NCI-H2196 treated with DMSO at 0.1 percent for 48 hours (cell line): Measurements from ENCODE around the gene PEBP1.

ENCODE experiments used
- DNase-seq: peaks from one replicate; lab custom pipeline; 2025; ENCODE audit not compliant: unreplicated experiment; lab: John Stamatoyannopoulos, UW

PEBP1 gene

DNA sequence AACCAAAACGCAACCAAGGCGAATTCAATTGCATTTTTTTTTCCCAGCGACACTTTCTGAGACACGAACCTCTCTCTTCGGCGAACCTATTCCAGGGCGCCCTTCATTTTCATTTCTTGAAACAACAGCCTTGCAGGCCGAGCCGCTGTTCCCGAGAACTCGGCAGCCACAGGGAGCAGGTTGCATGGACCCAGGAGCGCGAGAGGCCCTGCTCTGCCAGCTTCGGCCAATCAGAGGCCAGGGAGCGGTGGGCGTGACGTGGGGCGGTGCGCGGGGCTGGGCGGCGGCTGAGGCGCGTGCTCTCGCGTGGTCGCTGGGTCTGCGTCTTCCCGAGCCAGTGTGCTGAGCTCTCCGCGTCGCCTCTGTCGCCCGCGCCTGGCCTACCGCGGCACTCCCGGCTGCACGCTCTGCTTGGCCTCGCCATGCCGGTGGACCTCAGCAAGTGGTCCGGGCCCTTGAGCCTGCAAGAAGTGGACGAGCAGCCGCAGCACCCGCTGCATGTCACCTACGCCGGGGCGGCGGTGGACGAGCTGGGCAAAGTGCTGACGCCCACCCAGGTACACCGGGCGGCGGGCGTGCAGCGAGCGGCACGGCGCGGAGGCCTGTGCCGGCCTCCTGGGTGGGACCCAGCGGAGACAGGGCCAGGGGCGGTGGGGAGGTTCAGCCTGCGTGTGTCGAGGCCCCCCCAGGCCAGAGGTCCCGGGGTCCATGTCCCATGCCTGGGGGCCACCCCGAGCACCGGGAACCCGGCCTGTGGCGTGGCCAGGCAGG is at the start of gene PEBP1:
PEBP1 (plus strand) TSS at position 337 of the 771 bp plus-strand sequence; CDS start at position 423, 86 bp downstream.
- DNase-seq: peak; percentile 79

DNA sequence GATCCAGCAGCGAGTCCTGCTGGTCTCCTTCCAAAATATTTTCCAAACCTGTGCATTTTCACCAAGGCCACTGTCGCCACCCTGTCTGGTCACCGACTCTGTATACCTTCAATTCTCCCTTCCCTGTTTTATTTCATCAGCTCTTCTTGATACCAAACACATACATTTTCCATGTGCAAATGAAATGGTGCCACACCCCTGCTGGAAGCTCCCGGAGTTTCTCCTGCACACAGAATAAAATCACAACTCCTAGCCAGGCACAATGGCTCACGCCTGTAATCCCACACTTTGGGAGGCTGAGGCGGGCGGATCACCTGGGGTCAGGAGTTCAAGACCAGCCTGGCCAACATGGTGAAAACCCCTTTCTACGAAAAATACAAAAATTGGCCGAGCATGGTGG is 46.1 kb upstream of the PEBP1 start:
- DNase-seq: no peak

GRCh38 chr12:118094039-118094438 is 41.9 kb upstream of the PEBP1 start:
- DNase-seq: no peak

DNA sequence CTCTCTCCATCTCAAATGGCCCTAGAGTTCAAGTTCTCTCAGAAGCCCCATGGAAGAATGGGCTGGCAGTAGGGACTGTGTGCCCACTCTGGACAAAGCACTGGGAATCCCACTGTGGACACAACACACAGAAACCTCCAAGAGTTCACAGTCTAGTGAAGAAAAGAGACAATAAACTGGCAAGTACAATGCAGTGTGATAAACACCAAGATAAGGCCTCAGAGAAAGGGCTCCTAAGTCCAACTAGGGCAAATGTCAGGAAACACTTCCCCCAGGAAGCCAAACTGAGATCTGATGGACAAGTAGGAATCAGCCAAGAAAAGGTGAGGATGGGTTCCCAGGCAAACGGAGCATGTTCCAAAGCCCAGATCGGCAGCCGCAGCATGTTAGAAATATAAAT is 37.5 kb upstream of the PEBP1 start:
- no peak for DNase-seq

DNA sequence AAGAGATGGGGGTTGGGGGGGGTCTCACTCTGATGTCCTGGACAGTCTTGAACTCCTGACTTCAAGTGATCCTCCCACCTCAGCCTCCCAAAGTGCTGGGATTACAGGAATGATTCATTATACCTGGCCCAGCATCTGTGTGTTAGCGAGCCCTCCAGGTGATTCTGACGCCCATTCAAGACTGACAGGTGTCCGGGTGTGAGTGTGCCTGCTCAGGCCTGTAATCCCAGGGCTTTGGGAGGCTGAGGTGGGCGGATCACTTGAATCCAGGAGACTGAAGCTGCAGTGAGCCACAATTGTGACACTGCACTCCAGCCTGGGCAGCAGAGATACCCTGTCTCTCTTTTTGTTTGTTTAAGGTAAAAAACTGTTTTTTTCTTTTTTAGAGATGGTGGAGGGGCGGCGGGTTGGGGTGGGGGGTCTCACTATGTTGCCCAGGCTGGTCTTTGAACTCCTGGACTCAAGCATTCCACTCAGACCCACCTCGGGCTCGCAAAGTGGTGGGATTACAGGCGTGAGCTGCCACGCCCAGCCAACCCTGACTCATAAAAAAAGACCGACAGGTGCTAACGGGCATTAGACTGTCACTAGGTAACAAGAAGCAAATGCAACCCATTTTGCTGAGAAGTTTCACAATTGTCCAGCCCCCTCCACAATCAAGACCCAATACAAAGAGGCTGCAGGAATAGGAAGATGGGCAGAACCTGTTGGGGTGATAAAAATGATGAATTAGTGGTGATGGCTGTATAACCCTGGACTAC is 36.8 kb upstream of the PEBP1 start:
- DNase-seq: no peak

- no peak for DNase-seq
These were observed 34.9 kb upstream of the PEBP1 start for GRCh38 chr12:118101051-118101450.

DNA sequence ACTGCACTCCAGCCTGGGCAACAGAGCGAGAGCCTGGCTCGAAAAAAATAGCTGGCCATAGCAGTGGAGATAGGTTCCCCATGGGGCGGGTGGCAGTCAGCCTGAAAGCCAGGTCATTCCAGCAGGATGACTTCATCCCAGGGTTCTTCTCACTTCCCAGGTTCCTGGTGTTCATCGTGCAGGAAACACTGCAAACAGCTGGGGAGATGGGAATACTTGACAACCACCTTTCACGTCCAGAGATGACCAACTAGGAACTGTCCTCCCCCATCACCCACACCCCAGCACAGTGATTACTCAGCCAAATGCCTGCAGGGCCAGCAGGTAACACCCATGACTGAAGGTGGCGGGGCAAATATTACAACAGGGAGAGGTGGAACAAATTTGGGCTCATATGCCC is 33.9 kb upstream of the PEBP1 start:
- no peak for DNase-seq

DNA sequence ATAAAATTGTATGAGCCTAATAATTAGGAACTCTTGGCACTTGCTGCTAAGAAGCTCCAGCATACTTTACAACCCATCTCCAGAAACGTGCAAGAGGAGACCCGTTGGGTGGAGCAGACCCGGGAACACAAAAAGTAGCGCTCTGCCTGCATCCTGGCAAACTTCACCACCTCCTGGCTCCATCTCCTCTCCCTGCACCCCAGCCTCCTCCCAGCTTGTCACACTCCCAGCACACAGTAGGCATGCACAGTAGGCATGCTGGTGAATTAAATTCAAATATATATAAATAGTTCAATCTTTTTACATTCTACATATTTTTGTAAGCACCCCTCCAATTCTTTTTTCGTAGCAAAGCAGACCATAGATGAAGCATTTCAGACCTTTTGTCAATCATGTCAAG is 33.3 kb upstream of the PEBP1 start:
- no peak for DNase-seq

DNA sequence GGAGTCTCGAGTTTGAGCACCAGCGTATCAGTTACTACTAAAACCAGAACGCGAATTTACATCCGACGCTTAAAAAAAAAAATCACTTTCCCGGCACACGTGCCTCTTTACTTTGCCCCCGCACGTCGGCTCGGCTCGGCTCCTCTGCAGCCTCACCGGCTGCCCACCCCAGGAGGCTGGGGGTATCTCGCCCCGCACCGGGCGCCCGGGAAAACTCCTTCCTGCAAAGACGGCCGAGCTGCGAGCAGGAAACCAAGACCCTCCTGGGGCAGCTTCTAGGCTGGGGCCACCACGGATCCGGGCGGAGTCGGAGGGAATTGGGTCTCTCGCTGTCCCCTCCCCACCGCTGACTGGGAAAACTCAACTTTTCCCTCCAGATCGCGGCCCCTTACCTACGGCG is 32.7 kb upstream of the PEBP1 start:
- no peak for DNase-seq

DNA sequence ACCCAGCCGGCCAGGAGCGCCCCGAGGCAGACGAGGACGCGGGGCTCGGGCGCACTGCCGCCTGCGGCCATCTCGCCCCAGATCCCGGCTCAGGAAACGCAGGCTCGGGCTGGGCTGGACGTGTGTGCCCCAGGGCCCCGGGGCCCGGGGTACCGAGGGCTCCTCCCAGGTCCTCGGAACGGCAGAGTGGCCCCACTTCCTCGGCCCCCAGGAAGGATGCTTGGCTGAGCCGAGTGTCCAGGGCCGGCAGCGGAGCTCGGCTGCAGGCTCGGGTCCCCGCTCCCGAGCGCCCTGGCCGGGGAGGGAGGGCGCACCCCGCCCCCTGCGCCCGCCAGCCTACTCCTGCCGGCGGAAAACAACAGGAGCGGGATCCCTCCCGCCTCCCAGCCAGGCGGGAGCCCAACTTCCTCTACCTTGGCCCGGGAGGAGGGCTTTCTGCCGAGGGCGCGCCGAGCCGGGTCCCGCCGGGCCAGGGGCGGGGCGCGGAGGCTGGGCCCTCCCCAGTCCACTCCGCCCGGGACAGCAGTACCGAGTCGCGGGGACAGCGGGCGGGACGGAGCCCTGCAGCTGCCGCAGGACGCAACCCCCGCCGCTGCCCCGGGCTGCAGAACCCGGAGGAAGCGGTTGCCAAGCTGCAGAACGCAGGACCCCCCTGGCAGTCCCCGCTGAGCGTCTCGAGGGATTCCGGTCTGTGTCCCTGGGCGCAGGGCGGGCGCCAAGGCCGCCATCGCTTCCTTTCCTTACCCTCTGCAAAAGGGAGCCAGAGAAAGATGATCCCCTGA is 32.1 kb upstream of the PEBP1 start, which contains the start of gene VSIG10:
VSIG10 (minus strand) TSS at position 411 of the 782 bp plus-strand sequence; CDS start at position 71, 340 bp downstream.
- peak; percentile 61 for DNase-seq

DNA sequence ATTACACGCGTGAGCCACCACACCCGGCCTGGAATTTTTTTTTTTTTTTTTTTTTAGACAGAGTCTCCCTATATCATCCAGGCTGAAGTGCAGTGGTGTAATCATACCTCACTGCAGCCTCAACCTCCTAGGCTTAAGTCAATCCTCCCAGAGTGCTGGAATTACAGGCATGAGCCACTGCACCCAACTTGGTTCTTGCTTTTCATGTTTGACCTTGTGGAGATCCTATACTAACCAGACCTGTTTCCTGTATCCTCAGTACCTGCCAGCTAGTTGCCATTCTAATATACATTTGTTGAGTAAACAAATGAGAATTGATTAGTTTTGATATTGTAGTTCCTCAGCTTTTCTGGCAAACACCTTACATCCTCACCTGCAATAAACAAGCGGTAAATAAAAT is 28.9 kb upstream of the PEBP1 start:
- DNase-seq: no peak

DNA sequence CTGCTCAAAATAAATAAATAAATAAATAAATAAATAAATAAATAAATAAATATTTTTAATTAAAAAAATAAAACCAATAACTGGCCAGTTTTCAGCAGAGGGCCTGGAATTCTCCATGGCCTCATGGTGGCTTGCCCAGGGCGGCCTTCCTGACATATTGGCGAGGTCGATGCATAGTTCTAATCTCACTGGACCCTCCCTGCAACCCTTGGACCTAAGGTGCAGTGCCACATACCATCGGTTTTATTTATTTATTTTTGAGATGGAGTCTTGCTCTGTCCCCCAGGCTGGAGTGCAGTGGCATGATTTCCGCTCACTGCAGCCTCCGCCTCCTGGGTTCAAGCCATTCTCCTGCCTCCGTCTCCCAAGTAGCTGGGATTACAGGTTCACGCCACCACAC is 28.2 kb upstream of the PEBP1 start:
- no peak for DNase-seq

- DNase-seq: no peak
These were observed 26.8 kb upstream of the PEBP1 start for GRCh38 chr12:118109088-118109487.

- no peak for DNase-seq
These were observed 16.5 kb upstream of the PEBP1 start for GRCh38 chr12:118119449-118119879.

GRCh38 chr12:118120579-118121363 is 15.2 kb upstream of the PEBP1 start:
- peak; percentile 75 for DNase-seq

DNA sequence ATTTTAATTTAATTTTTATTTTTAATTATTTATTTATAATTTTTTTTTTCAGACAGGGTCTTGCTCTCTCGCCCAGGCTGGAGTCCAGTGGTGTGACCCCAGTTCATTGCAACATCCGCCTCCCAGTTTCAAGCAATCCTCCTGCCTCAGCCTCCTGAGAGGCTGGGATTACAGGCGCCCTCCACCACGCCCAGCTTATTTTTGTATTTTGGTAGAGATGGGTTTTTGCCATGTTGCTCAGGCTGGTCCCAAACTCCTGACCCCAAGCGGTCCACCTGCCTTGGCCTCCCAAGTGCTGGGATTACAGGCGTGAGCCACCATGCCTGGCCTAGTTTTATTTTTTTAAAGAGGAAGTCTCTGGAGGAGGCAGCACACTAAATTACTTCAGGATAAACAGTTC is 13.7 kb upstream of the PEBP1 start:
- DNase-seq: no peak

DNA sequence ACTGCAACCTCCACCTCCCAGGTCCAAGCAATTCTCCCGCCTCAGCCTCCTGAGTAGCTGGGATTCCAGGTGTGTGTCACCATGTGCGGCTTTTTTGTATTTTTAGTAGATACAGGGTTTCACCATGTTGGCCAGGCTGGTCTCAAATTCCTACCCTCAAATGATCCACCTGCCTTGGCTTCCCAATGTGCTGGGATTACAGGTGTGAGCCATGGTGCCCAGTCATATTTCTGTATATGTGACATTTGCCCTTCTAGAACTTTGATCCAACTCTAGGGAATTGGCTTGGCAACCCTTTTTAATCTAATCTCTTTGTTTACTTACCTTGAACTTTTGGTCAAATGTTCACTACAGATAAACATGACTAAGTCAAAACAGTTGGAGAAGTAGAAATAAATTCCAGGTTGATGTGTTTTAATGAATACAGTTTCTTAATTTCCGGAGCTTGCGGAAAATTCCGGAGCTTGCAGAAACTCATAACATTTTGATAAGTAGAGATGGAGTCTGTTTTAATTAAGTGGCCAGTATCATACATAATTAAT is 11.5 kb upstream of the PEBP1 start:
- DNase-seq: no peak

GRCh38 chr12:118125743-118126118 is 10.2 kb upstream of the PEBP1 start:
- DNase-seq: no peak

GRCh38 chr12:118126119-118126757 is 9.7 kb upstream of the PEBP1 start:
- peak; percentile 76 for DNase-seq

- no peak for DNase-seq
These were observed 8.1 kb upstream of the PEBP1 start for GRCh38 chr12:118127867-118128266.
